Activated CD4-positive, alpha-beta T cell treated with anti-CD3 and anti-CD28 coated beads for 4 hours (primary cell): ENCODE measurements around the gene IFT27.
A peak's percentile ranks its signal among the peaks of the same experiment; 100 is the strongest.

Experiments
- DNase-seq, 2 donors: peaks; one replicate each; pipeline ENCODE4 v3.0.0-alpha.2; 2020

IFT27 gene

GRCh38 chr22:36796552-36797175, 20.7 kb upstream of the IFT27 start:
- no peak for DNase-seq

GRCh38 chr22:36795633-36796032, 19.7 kb upstream of the IFT27 start:
- no peak for DNase-seq

GRCh38 chr22:36790648-36791047, 14.7 kb upstream of the IFT27 start:
- no peak for DNase-seq

- DNase-seq: no peak
These were observed 11.5 kb upstream of the IFT27 start for GRCh38 chr22:36787204-36787988.

GRCh38 chr22:36783743-36784142, 7.8 kb upstream of the IFT27 start:
- DNase-seq: no peak

- peak; percentile 82 to 90 for DNase-seq
These were observed 6.0 kb upstream of the IFT27 start for GRCh38 chr22:36781656-36782627.

GRCh38 chr22:36778020-36778419, 2.1 kb upstream of the IFT27 start:
- DNase-seq: no peak

- peak in 1 of 2 donors; percentile 11 for DNase-seq
These were observed 803 bp upstream of the IFT27 start for GRCh38 chr22:36776722-36777121.

GRCh38 chr22:36775586-36775963, 344 bp downstream of the IFT27 start:
- peak; percentile 28 to 38 for DNase-seq

GRCh38 chr22:36773935-36774334, 2.0 kb downstream of the IFT27 start:
- DNase-seq: no peak

GRCh38 chr22:36772451-36772850, 3.5 kb downstream of the IFT27 start:
- no peak for DNase-seq

GRCh38 chr22:36771356-36772063, 4.4 kb downstream of the IFT27 start:
- DNase-seq: no peak

- DNase-seq: no peak
These were observed 5.2 kb downstream of the IFT27 start for GRCh38 chr22:36770513-36771231.

GRCh38 chr22:36769541-36770512, 6.1 kb downstream of the IFT27 start:
- no peak for DNase-seq

- no peak for DNase-seq
These were observed 7.3 kb downstream of the IFT27 start for GRCh38 chr22:36768616-36769015.

- no peak for DNase-seq
These were observed 7.8 kb downstream of the IFT27 start for GRCh38 chr22:36768141-36768540.

- DNase-seq: no peak
These were observed 8.7 kb downstream of the IFT27 start for GRCh38 chr22:36767035-36767775.

- DNase-seq: no peak
These were observed 9.9 kb downstream of the IFT27 start for GRCh38 chr22:36765943-36766450.

- DNase-seq: no peak
These were observed 10.6 kb downstream of the IFT27 start for GRCh38 chr22:36765131-36765942.
